ENCODE data around the gene NLRC5. TPM values are rescaled to one million over a fixed set of nuclear protein-coding genes. Genes with fewer than 3 reads are reported as not detected.

NLRC5 gene
- total RNA-seq, 1 experiment from 2014 or later: 2.4 TPM

- H2BK12ac ChIP-seq (ENCODE audit: insufficient read length, low read depth, low read length): no peak overlapping the region
- no peak for DNase-seq
- H2BK5ac ChIP-seq (ENCODE audit: insufficient read length, low read length): no peak overlapping the region
- H4K8ac ChIP-seq (replicated peaks; ENCODE audit: insufficient read length, low read depth, low read length): no peak overlapping the region
- Mint-ChIP-seq H3K27me3 (ENCODE audit: low read depth) (peaks cover 1% of the 10 kb centered on the region; the same call in 1 of the 2 replicates), H3K4me1 (no peaks in the 10 kb centered on the region), H3K4me3 (no peak overlapping the region), H3K36me3 (ENCODE audit: insufficient read depth in 1 of 3, low read depth in 3 of 3) (no peaks in the 10 kb centered on the region), H3K27ac (peak overlapping the region in 1 of 3 experiments; percentile 71; a peak in 1 of 7 replicates), H3K9me3 (no peaks in the 10 kb centered on the region; a peak in 1 of 5 replicates)
- no peak overlapping the region for H3K27ac ChIP-seq (ENCODE audit: insufficient read length, low read depth, low read length)
- no peaks in the 10 kb centered on the region for H3K9me3 ChIP-seq (ENCODE audit: control insufficient read depth, low read depth, low read length)
- H3K79me2 ChIP-seq (ENCODE audit: insufficient read depth, low read length): no peaks in the 10 kb centered on the region
- no peak overlapping the region for H2BK120ac ChIP-seq (ENCODE audit: low read depth, low read length, poor library complexity, severe bottlenecking)
- no peak overlapping the region for H3K4me2 ChIP-seq (ENCODE audit: insufficient read depth, insufficient read length, low read length)
- H3K18ac ChIP-seq (ENCODE audit: insufficient read length, low read depth, low read length): no peak overlapping the region
- H2BK15ac ChIP-seq (ENCODE audit: low read depth, low read length): no peak overlapping the region
- TF ChIP-seq CTCF (conservative IDR thresholded peaks at IDR 0.05): no peak
- H3K9ac ChIP-seq (ENCODE audit: extremely low read depth, insufficient read length, low read length): no peak overlapping the region
- H3K4me1 ChIP-seq (ENCODE audit: insufficient read depth, low read length): no peaks in the 10 kb centered on the region
- no peaks in the 10 kb centered on the region for H3K79me1 ChIP-seq (ENCODE audit: insufficient read depth, low read depth, low read length, poor library complexity, severe bottlenecking)
- no peak overlapping the region for H3K56ac ChIP-seq (ENCODE audit: insufficient read length, low read depth, low read length)
- H3K14ac ChIP-seq (ENCODE audit: insufficient read depth, low read length): no peak overlapping the region
- no peak overlapping the region for H2BK20ac ChIP-seq (ENCODE audit: low read depth, low read length, poor library complexity, severe bottlenecking)
- H2AFZ ChIP-seq (ENCODE audit: low read length): no peak overlapping the region
- H3K27me3 ChIP-seq (ENCODE audit: insufficient read depth, low read length): no peaks in the 10 kb centered on the region
- no CpG with 5 or more reads among the region's 11 CpGs for WGBS (ENCODE audit: extremely low coverage, insufficient read length, low lambda C conversion rate)
- H4K5ac ChIP-seq (ENCODE audit: insufficient read length, low read depth, low read length): no peak overlapping the region
- H3K23ac ChIP-seq (ENCODE audit: insufficient read length, low read depth, low read length): no peak overlapping the region
- H4K91ac ChIP-seq (ENCODE audit: insufficient read length, low read depth, low read length): no peak overlapping the region
- no peaks in the 10 kb centered on the region for H4K20me1 ChIP-seq (ENCODE audit: control insufficient read depth, insufficient read depth, insufficient read length)
- H3K4ac ChIP-seq (ENCODE audit: low read depth, low read length): no peak overlapping the region
- H3T11ph ChIP-seq (ENCODE audit: low read length): no peak overlapping the region
- H3K23me2 ChIP-seq (ENCODE audit: insufficient read length, low read depth, low read length, poor library complexity, severe bottlenecking): no peaks in the 10 kb centered on the region
- H2AK5ac ChIP-seq (ENCODE audit: insufficient read length, low read length): no peak overlapping the region
These were observed 71.9 kb downstream of the NLRC5 start for GRCh38 chr16:57061084-57061905.

Data from H9 (cell line).